D721Med (cell line): Measurements from ENCODE around the gene PHF21B.
"Not testable (repeated sequence)": the region's sequence is repeated elsewhere in the genome, so short reads cannot be mapped to it uniquely, and the experiment has no call there.

ENCODE experiments used
- DNase-seq: peaks from one replicate; pipeline ENCODE4 v3.0.0; 2011; ENCODE audit warnings: low spot score; ENCODE audit not compliant: insufficient read length
- FAIRE-seq: peaks from 2 replicates; lab custom pipeline; 2011; peaks lifted over from hg19 to GRCh38; lab: Jason Lieb, UNC
- CTCF ChIP-seq: IDR thresholded peaks from 2 replicates; pipeline ENCODE4 v1.5.1; 2012; ENCODE audit warnings: mild to moderate bottlenecking, control low read depth; ENCODE audit not compliant: insufficient read depth; ENCODE audit errors: missing control alignments

Gene PHF21B

DNA sequence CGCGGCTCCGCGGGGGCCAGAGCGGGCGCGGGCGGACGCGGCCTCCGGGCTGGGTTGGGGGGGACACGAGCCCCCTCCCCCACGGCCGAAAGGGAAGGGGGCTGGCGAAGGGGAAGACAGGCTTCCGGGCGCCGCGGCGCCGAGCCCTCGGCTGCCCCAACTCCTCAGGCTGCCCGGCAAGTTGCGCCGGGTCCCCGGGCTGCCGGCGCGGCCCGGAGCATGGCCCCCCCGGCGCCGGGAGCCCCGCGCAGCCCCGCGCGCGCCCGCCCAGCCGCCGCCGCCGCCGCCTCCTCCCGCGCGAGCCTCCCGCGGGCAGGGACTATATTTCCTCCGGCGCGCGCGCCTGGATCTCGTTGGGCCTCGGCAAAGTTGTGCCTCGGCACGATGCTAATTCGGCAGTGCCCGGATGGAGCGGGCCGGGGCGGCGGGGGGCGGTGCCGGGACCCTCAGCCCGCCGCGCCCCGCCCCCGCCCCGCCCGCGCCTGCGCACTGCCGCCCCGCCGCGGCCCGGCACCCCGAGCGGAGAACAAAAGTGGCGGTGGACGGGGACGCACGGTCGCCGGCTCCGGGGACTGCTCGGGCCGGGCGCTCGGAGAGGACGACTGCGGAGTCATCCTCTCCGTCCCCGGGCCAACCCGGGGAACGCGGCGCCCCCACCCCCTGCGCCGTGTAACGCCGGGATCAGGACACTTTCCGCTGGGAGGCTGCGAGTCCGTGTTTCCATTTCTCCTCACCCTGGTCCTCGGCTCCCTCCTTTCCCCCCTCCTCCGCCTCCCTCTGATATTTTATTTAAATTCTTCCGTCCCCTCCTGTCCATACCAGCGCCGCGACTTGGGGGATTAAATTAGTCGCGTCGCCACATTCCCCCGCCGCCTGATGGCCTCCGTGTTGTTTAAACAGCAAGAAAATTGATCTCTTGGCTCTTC, at the start of gene PHF21B:
Gene PHF21B, minus strand, starts transcription at position 400 of the 926 bp plus-strand sequence. CDS start 456 bp downstream, outside the sequence.
- TF ChIP-seq CTCF = no peak
- peak; percentile 56 for DNase-seq
- FAIRE-seq = no peak

DNA sequence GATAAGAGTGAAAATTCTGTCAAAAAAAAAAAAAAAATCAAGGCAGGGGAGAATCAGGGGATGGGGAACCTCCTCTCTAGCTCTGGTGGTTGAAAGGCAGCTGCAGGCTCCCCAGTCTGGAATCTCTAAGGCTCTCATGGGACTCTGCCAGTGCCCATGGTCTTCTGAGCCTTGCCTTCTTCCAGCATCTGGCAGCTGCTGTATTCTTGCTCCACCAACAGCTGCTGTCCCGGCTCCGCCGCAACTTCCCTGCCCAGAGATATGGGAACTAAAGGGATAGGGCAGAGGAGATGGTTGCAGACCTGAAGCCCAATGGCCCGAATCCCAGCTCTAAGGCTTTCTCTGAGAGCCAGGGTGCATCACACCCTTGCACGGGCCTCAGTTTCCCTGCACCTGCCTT, 49.5 kb upstream of the PHF21B start:
- no peak for TF ChIP-seq CTCF
- FAIRE-seq = no peak

DNA sequence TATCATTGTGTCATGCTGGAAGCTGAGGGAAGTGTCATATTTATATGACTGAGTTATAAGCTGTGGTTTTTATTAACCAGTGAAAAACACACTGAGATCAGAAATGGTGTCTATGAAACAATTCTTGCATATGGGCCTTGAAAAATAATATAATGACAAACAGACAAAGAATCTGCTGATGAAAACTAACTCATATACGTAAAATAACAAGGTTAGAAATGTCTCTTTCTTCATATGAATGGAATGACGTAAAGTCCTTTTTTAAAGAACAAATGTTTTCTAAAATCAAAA, 48.8 kb upstream of the PHF21B start:
- FAIRE-seq (no peak), DNase-seq (no peak)
- no peak for TF ChIP-seq CTCF

More for the DNA sequence above, 49.5 kb upstream of the PHF21B start:
- no peak for DNase-seq

DNA sequence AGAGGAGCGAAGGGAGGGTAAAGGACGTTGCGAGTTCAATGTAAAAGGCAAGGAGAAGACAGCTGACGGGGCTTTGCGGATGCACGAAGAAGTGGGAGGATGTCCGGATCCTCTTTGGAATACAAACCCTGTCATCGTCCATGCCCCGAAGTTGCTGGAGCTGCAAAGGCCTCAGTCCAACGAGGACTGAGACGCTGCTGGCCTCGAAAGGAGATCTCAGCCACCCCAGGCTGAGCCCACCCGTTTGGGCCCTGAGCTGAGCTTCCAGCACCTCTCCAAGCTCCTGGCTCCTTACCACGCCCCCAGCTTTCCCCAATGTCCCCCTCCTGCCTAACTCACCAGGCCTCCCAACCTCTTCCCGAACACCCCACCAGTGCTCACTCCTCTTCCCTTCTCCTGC, 46.1 kb upstream of the PHF21B start:
- TF ChIP-seq CTCF = no peak
- FAIRE-seq = no peak
- no peak for DNase-seq

- FAIRE-seq (no peak), DNase-seq (no peak)
- no peak for TF ChIP-seq CTCF
Observed at GRCh38 chr22:45053571-45053970, 43.8 kb upstream of the PHF21B start.

GRCh38 chr22:45053094-45053493, 43.3 kb upstream of the PHF21B start:
- FAIRE-seq (no peak), DNase-seq (no peak)
- no peak for TF ChIP-seq CTCF

- not testable (repeated sequence) for FAIRE-seq
Observed at GRCh38 chr22:45052665-45053064, 42.9 kb upstream of the PHF21B start.

More at GRCh38 chr22:45052665-45053064, 42.9 kb upstream of the PHF21B start:
- not testable (repeated sequence) for DNase-seq
